Endothelial cell of umbilical vein (primary cell): Measurements from ENCODE around the gene NUP62CL. TPM values are rescaled to one million over a fixed set of nuclear protein-coding genes. Genes with fewer than 3 reads are reported as not detected.

ENCODE experiments used
- BruUV-seq: library from RNA; stranded (reverse); fragments of 400-500 nt; replicated peaks from 2 replicates; lab custom pipeline; 2021; lab: Mats Ljungman, UMichigan
- CTCF ChIA-PET: fragments of 300-600, 350-600 bp; sonication (Branson Sonifier 250); formaldehyde crosslinking; loops from one replicate; lab custom pipeline; 2021; ENCODE audit warnings: antibody characterized with exemption, inconsistent platforms; lab: Charles Lee
- POLR2A ChIA-PET: fragments of 300-600, 350-600 bp; sonication (Branson Sonifier 250); formaldehyde crosslinking; loops from one replicate; lab custom pipeline; 2021; ENCODE audit warnings: antibody characterized with exemption, inconsistent platforms; lab: Charles Lee
- DNase-seq: peaks from one replicate; pipeline ENCODE4 v3.0.0-alpha.2; 2011; ENCODE audit warnings: low read depth, low spot score
- FAIRE-seq: peaks from 2 replicates; lab custom pipeline; 2011; peaks lifted over from hg19 to GRCh38; lab: Jason Lieb, UNC
- H2AFZ ChIP-seq: 2 replicates; pipeline ENCODE4 v1.6.0; 2012; ENCODE audit warnings: low read depth, low read length, control low read depth, inconsistent platforms
- H3K27ac ChIP-seq: 2 replicates; pipeline ENCODE4 v1.5.1; 2011; ENCODE audit warnings: low read depth, mild to moderate bottlenecking, control low read depth, low read length, moderate library complexity; ENCODE audit not compliant: insufficient read depth
- H3K27me3 ChIP-seq, 2 experiments: 2 replicates each; pipeline versions ENCODE4 v1.6.0 to v1.6.1; 2011; ENCODE audit warnings: low read length in 2 of 2, mixed read lengths in 1 of 2; ENCODE audit not compliant: control insufficient read depth in 2 of 2, insufficient read depth in 2 of 2
- H3K36me3 ChIP-seq, 2 experiments: 2 replicates in 1 of 2; 3 replicates in 1 of 2; pipeline ENCODE4 v1.5.1; 2011; ENCODE audit warnings: low read length in 2 of 2, mild to moderate bottlenecking in 1 of 2, moderate library complexity in 1 of 2; ENCODE audit not compliant: control insufficient read depth in 2 of 2, insufficient read depth in 2 of 2; ENCODE audit errors: extremely low read depth in 1 of 2
- H3K4me1 ChIP-seq: 3 replicates; pipeline ENCODE4 v1.5.1; 2011; ENCODE audit warnings: mild to moderate bottlenecking, low read length; ENCODE audit not compliant: control insufficient read depth, insufficient read depth; ENCODE audit errors: extremely low read depth
- H3K4me2 ChIP-seq: 2 replicates; pipeline ENCODE4 v1.6.1; 2011; ENCODE audit warnings: low read length, control low read depth, mixed read lengths; ENCODE audit not compliant: insufficient read depth
- H3K4me3 ChIP-seq, 3 experiments: fragments of 200-600 bp in 1 of 3; sonication (generic), shearing (Covaris generic) in 1 of 3; replicated peaks in 1 of 3; 2 replicates each; pipeline ENCODE4 v1.5.1; 2011 to 2016; ENCODE audit warnings: control low read depth in 3 of 3, low read length in 3 of 3, mild to moderate bottlenecking in 2 of 3, inconsistent platforms in 1 of 3, low read depth in 1 of 3, moderate library complexity in 1 of 3; ENCODE audit not compliant: insufficient read depth in 1 of 3
- H3K79me2 ChIP-seq: 2 replicates; pipeline ENCODE4 v1.6.0; 2012; ENCODE audit warnings: low read length, inconsistent platforms; ENCODE audit not compliant: control insufficient read depth, insufficient read depth
- H3K9ac ChIP-seq: replicated peaks from 2 replicates; pipeline ENCODE3; 2011; ENCODE audit warnings: low read length, control low read depth; ENCODE audit not compliant: insufficient read depth; ENCODE audit errors: extremely low read depth
- H3K9me1 ChIP-seq: replicated peaks from 3 replicates; pipeline ENCODE4 v1.6.0; 2011; ENCODE audit warnings: mild to moderate bottlenecking, low read length; ENCODE audit not compliant: control insufficient read depth, insufficient read depth; ENCODE audit errors: extremely low read depth
- H3K9me3 ChIP-seq: replicated peaks from 2 replicates; pipeline ENCODE4 v1.5.1; 2012; ENCODE audit warnings: low read length, inconsistent platforms; ENCODE audit not compliant: control insufficient read depth, insufficient read depth
- H4K20me1 ChIP-seq: replicated peaks from 2 replicates; pipeline ENCODE3; 2011; ENCODE audit warnings: mild to moderate bottlenecking, low read length; ENCODE audit not compliant: control insufficient read depth, insufficient read depth; ENCODE audit errors: extremely low read depth
- GATA2 ChIP-seq: IDR thresholded peaks from 2 replicates; pipeline ENCODE4 v1.7.0; 2011; ENCODE audit warnings: low read depth, mild to moderate bottlenecking, moderate library complexity, mixed read lengths, low read length; ENCODE audit not compliant: insufficient read length, insufficient read depth
- JUN ChIP-seq: IDR thresholded peaks from 2 replicates; pipeline ENCODE4 v1.6.1; 2011; ENCODE audit warnings: borderline replicate concordance, low read depth; ENCODE audit not compliant: insufficient read length, insufficient read depth
- POLR2A ChIP-seq: IDR thresholded peaks from 2 replicates; pipeline ENCODE4 v1.6.1; 2012; ENCODE audit warnings: low read depth, mild to moderate bottlenecking, control low read depth, low read length
- dilution Hi-C: fragments of 300-500 bp; cut with MboI; formaldehyde crosslinking; loops from one replicate; pipeline ENCODE4 v1.15.0; 2019; ENCODE audit warnings: low sequenced_read_pairs; ENCODE audit not compliant: extremely low pct_ligation_motif_present
- intact Hi-C: fragments of 100-400 bp; cut with micrococcal nuclease; formaldehyde crosslinking; loops from one replicate; pipeline ENCODE4 v1.10.0; 2022
- polyA plus RNA-seq, 4 experiments: library from polyadenylated mRNA; depleted of rRNA in 3 of 4; stranded (reverse) in 3 of 4; unstranded in 1 of 4; fragments of >200 nt; gene quantifications; 2 replicates each; pipeline versions ENCODE4 v1.2.1 to v1.2.3, GENCODE V29; 2011 to 2012; ENCODE audit warnings: missing spikeins in 1 of 4
- small RNA-seq: library from RNA; depleted of rRNA; stranded (forward); fragments of <200 nt; gene quantifications from one replicate; pipeline ENCODE3, GENCODE V24; 2012; ENCODE audit warnings: low replicate concordance, low read depth; ENCODE audit not compliant: insufficient read depth, insufficient read length
- total RNA-seq: library from RNA; stranded (reverse); gene quantifications from 2 replicates; pipeline ENCODE4 v1.2.3, GENCODE V29; 2021

Gene NUP62CL
- total and polyA plus RNA-seq, 2 donors (not counting 3 experiments of a cell fraction or from before 2014, with no cell fraction given), result not detected

GRCh38 chrX:107076158-107076557 lies 130.1 kb downstream of the NUP62CL start:
- FAIRE-seq (no peak), DNase-seq (no peak)
- intact Hi-C loops (no loop called here), dilution Hi-C loops (no loop called here)
- Histone ChIP-seq H3K27ac (no peak overlapping the region), H3K27me3 (no peaks in the 10 kb centered on the region), H3K79me2 (no peaks in the 10 kb centered on the region), H3K9me3 (no peaks in the 10 kb centered on the region), H3K4me1 (peaks cover 3% of the 10 kb centered on the region), H3K4me2 (no peak overlapping the region), H3K4me3 (no peak overlapping the region), H3K9me1 (no peaks in the 10 kb centered on the region), H3K9ac (no peak overlapping the region), H3K36me3 (no peaks in the 10 kb centered on the region), H4K20me1 (no peaks in the 10 kb centered on the region), H2AFZ (no peak overlapping the region)
- CTCF ChIA-PET, result no interaction called here
- BruUV-seq, result no TSS peak
- TF ChIP-seq POLR2A (no peak), GATA2 (no peak), JUN (no peak)
- POLR2A ChIA-PET, result no interaction called here

Small RNAs within 50 kb of the gene (small RNA-seq; reads per million reads assigned to genes)
- gene RF00019, result not detected

Other genes with a start within 250 kb of the NUP62CL start
- 9.6 and 12.0 TPM in 2 replicates for gene MORC4, start 206.2 kb downstream of the NUP62CL start, total RNA-seq
- 3.3 and 4.3 TPM in 2 replicates for gene MORC4, start 206.2 kb downstream of the NUP62CL start, polyA plus RNA-seq
- gene RBM41, start 87.6 kb downstream of the NUP62CL start, total RNA-seq, result 13.0 and 16.0 TPM in 2 replicates
- 1.1 and 1.5 TPM in 2 replicates for gene RBM41, start 87.6 kb downstream of the NUP62CL start, polyA plus RNA-seq
- gene DNAAF6, start 178 bp upstream of the NUP62CL start, total RNA-seq, result not detected in 2 replicates
- not detected in 2 replicates for gene DNAAF6, start 178 bp upstream of the NUP62CL start, polyA plus RNA-seq
- gene FRMPD3, start 243.2 kb upstream of the NUP62CL start, total RNA-seq, result not detected in 2 replicates
- not detected in 2 replicates for gene FRMPD3, start 243.2 kb upstream of the NUP62CL start, polyA plus RNA-seq